PC-3 (cell line): ENCODE data around the gene CALR3. TPM values are rescaled to one million over a fixed set of nuclear protein-coding genes. Genes with fewer than 3 reads are reported as not detected.

Source experiments
- ATAC-seq: fragments of 200-7000 bp; cut with Tn5 transposase; 2 replicates; pipeline ENCODE4 v1.9.1; 2020; ENCODE audit warnings: mild to moderate bottlenecking, moderate library complexity
- BruUV-seq: library from RNA; stranded (reverse); fragments of 400-500 nt; replicated peaks from 2 replicates; lab custom pipeline; 2021; lab: Mats Ljungman, UMichigan
- CTCF ChIA-PET: fragments of 300-600 bp; sonication (Branson Sonifier 250); formaldehyde crosslinking; loops from one replicate; lab custom pipeline; 2022; ENCODE audit warnings: antibody characterized with exemption; lab: Charles Lee
- POLR2A ChIA-PET: fragments of 300-600 bp; sonication (Branson Sonifier 250); formaldehyde crosslinking; loops from one replicate; lab custom pipeline; 2022; ENCODE audit warnings: antibody characterized with exemption; ENCODE audit not compliant: unreplicated experiment; lab: Charles Lee
- DNase-seq: peaks from one replicate; pipeline ENCODE4 v3.0.0-alpha.2; 2015
- H2AFZ ChIP-seq: fragments of 300-600 bp; sonication (generic); 2 replicates; pipeline ENCODE4 v1.6.0; 2016; ENCODE audit warnings: antibody characterized with exemption, low read length
- H3F3A ChIP-seq: fragments of 300-600 bp; sonication (generic); one replicate; pipeline ENCODE4 v1.6.0; 2017; ENCODE audit warnings: antibody characterized with exemption, low read length, control low read depth, mild to moderate bottlenecking; ENCODE audit not compliant: unreplicated experiment
- H3K27ac ChIP-seq: fragments of 300-600 bp; sonication (generic); 2 replicates; pipeline ENCODE4 v1.5.1; 2016; ENCODE audit warnings: mild to moderate bottlenecking, low read length
- H3K27me3 ChIP-seq: fragments of 300-600 bp; sonication (generic); 2 replicates; pipeline ENCODE4 v1.6.1; 2016; ENCODE audit warnings: low read length, mixed read lengths
- H3K36me3 ChIP-seq: fragments of 300-600 bp; sonication (generic); 2 replicates; pipeline ENCODE4 v1.6.1; 2016; ENCODE audit warnings: low read depth, mixed run types, low read length, mixed read lengths
- H3K4me1 ChIP-seq: fragments of 300-600 bp; sonication (generic); 2 replicates; pipeline ENCODE4 v1.5.1; 2016; ENCODE audit warnings: low read length; ENCODE audit not compliant: insufficient read depth
- H3K4me2 ChIP-seq: fragments of 300-600 bp; sonication (generic); 2 replicates; pipeline ENCODE4 v1.6.0; 2016; ENCODE audit warnings: low read length
- H3K4me3 ChIP-seq: fragments of 300-600 bp; sonication (generic); 2 replicates; pipeline ENCODE4 v1.5.1; 2016; ENCODE audit warnings: mild to moderate bottlenecking, low read length, mixed read lengths
- H3K79me2 ChIP-seq: fragments of 300-600 bp; sonication (generic); 2 replicates; pipeline ENCODE4 v1.6.1; 2017; ENCODE audit warnings: low read length, mixed read lengths
- H3K9ac ChIP-seq: fragments of 300-600 bp; sonication (generic); 2 replicates; pipeline ENCODE4 v1.6.0; 2016; ENCODE audit warnings: mild to moderate bottlenecking, low read length
- H3K9me2 ChIP-seq: fragments of 300-600 bp; sonication (generic); replicated peaks from 2 replicates; pipeline ENCODE4 v1.6.1; 2016; ENCODE audit warnings: mixed run types, low read length, mixed read lengths
- H3K9me3 ChIP-seq: fragments of 300-600 bp; sonication (generic); 2 replicates; pipeline ENCODE4 v1.6.1; 2016; ENCODE audit warnings: low read length, mixed read lengths
- H4K20me1 ChIP-seq: fragments of 300-600 bp; sonication (generic); 2 replicates; pipeline ENCODE4 v1.6.1; 2016; ENCODE audit warnings: low read length, mixed read lengths
- CTCF ChIP-seq: fragments of 300-600 bp; sonication (generic); conservative IDR thresholded peaks from 2 replicates; pipeline ENCODE4 v1.5.1; 2017; ENCODE audit warnings: antibody characterized with exemption, low read depth, mild to moderate bottlenecking, low read length
- EZH2 ChIP-seq: fragments of 300-600 bp; sonication (generic); IDR thresholded peaks from one replicate; pipeline ENCODE4 v1.6.1; 2017; ENCODE audit warnings: antibody characterized with exemption, mild to moderate bottlenecking, low read length; ENCODE audit not compliant: unreplicated experiment
- EZH2phosphoT487 ChIP-seq: fragments of 300-600 bp; sonication (generic); IDR thresholded peaks from 2 replicates; pipeline ENCODE4 v1.6.1; 2018; ENCODE audit warnings: mild to moderate bottlenecking, antibody characterized with exemption, low read length, borderline replicate concordance
- intact Hi-C: fragments of 100-400 bp; cut with micrococcal nuclease; formaldehyde crosslinking; loops from 2 replicates; pipeline ENCODE4 v1.9.0; 2023
- total RNA-seq: library from RNA; depleted of rRNA; stranded (reverse); fragments of >200 nt; gene quantifications from 2 replicates; pipeline ENCODE4 v1.2.3, GENCODE V29; 2014

Gene CALR3
- total RNA-seq, 1 experiment from 2014 or later = 0.47 TPM

DNA sequence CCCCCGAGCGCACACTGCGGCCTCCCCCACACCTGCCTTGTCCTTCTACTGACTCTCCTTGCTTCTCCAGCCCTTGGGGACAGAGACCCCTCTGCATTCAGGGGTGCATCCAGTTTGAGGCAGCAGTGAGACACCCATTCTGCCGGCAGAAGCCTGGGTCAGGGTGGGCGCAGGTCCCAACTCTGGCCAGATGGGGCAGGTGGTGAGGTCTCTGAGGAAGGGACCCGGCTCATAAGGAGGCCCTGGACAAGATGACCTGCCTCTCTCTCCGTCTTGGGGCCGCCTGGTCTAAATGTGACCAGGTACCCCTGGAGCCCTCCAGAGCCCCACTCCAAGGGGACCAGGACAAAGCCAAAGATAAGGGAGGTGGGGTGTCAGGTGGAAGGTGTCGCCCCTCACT lies 40.2 kb upstream of the CALR3 start:
- DNase-seq = no peak
- Histone ChIP-seq H4K20me1 (peaks cover 40% of the 10 kb centered on the region), H3K27me3 (no peaks in the 10 kb centered on the region), H3K27ac (no peak overlapping the region), H3K4me2 (no peak overlapping the region), H2AFZ (no peak overlapping the region), H3K9me2 (no peaks in the 10 kb centered on the region), H3K4me1 (peaks cover 12% of the 10 kb centered on the region), H3K36me3 (peaks cover 64% of the 10 kb centered on the region), H3K9ac (no peak overlapping the region), H3K9me3 (no peaks in the 10 kb centered on the region), H3K79me2 (peaks cover 61% of the 10 kb centered on the region), H3F3A (no peaks in the 10 kb centered on the region), H3K4me3 (no peak overlapping the region)
- POLR2A ChIA-PET = no interaction called here
- CTCF ChIA-PET = no interaction called here
- TF ChIP-seq CTCF (no peak), EZH2 (no peak), EZH2phosphoT487 (no peak)
- ATAC-seq = no peak
- intact Hi-C loops = no loop called here
- BruUV-seq = no TSS peak

- H3K79me2 ChIP-seq = peaks cover 54% of the 10 kb centered on the region
- no peaks in the 10 kb centered on the region for H3F3A ChIP-seq
- H3K27me3 ChIP-seq = no peaks in the 10 kb centered on the region
- H3K4me1 ChIP-seq = peaks cover 5% of the 10 kb centered on the region; the same call in 1 of the 2 replicates
- no TSS peak for BruUV-seq
- ChIA-PET POLR2A (no interaction called here), CTCF (no interaction called here)
- no peak overlapping the region for H2AFZ ChIP-seq
- intact Hi-C loops = no loop called here
- no peaks in the 10 kb centered on the region for H3K9me3 ChIP-seq
- H3K4me2 ChIP-seq = no peak overlapping the region
- H3K4me3 ChIP-seq = no peak overlapping the region
- no peaks in the 10 kb centered on the region for H3K9me2 ChIP-seq
- H3K36me3 ChIP-seq = peaks cover 70% of the 10 kb centered on the region
- DNase-seq = no peak
- H3K9ac ChIP-seq = no peak overlapping the region
- no peak for TF ChIP-seq EZH2phosphoT487
- no peak for TF ChIP-seq CTCF
- no peak for TF ChIP-seq EZH2
- ATAC-seq = no peak
- H4K20me1 ChIP-seq = peaks cover 34% of the 10 kb centered on the region
- H3K27ac ChIP-seq = no peak overlapping the region
Observed at GRCh38 chr19:16535381-16535780, 39.4 kb upstream of the CALR3 start.

DNA sequence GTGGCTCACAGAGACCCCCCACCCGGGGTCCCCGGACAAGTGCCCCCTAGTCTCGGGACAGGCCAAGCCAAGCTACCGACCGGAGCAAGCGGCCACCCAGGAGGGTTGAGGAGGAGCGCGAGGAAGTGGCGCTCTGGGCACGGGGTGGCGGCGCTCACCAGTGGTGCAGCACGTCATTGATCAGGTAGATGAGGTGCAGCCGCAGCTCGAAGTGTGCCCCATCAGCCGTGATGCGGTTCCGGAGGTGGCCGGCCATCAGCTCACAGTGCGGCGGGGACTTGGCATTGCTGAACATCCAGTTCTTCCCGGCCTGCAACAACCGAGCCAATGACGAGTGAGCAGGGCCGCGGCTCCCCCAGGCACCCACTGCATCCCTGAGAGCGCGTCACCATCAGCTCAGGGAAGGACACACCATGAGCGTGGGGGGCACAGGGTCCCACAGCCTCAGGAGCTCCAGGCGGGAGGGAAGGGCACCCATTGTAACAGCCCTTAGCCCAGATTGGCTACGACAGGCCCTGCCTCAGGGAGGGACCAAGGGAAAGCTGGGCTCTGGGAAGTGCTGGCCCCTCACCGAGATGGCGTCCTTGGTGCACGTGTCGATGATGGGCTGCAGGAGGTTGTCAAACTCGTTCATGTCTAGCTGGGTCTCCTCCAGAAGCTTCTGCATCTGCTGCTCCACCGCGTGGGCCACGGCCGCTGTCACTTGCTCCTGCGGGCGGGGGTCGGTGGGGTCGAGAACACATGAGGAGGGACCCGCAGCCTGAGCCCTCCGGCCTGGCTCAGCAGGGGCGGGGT lies 36.7 kb upstream of the CALR3 start:
- TF ChIP-seq EZH2 (no peak), EZH2phosphoT487 (no peak), CTCF (no peak)
- H3K4me3 ChIP-seq = no peak overlapping the region
- H3K79me2 ChIP-seq = peaks cover 26% of the 10 kb centered on the region
- peaks cover 4% of the 10 kb centered on the region; the same call in 1 of the 2 replicates for H3K4me1 ChIP-seq
- BruUV-seq = no TSS peak
- H3K4me2 ChIP-seq = no peak overlapping the region
- H3F3A ChIP-seq = no peaks in the 10 kb centered on the region
- ATAC-seq (no peak), DNase-seq (no peak)
- no peak overlapping the region for H3K27ac ChIP-seq
- no peaks in the 10 kb centered on the region for H3K9me2 ChIP-seq
- CTCF ChIA-PET = no interaction called here
- H3K9me3 ChIP-seq = no peaks in the 10 kb centered on the region
- POLR2A ChIA-PET = no interaction called here
- peaks cover 70% of the 10 kb centered on the region for H3K36me3 ChIP-seq
- intact Hi-C loops = no loop called here
- peaks cover 22% of the 10 kb centered on the region for H4K20me1 ChIP-seq
- no peaks in the 10 kb centered on the region for H3K27me3 ChIP-seq
- H3K9ac ChIP-seq = no peak overlapping the region
- no peak overlapping the region for H2AFZ ChIP-seq
